GM12891 (cell line): Measurements from ENCODE around the gene OR4B1.
"Not testable (repeated sequence)": the region's sequence is repeated elsewhere in the genome, so short reads cannot be mapped to it uniquely, and the experiment has no call there.

ENCODE experiments used
- DNase-seq: peaks from one replicate; pipeline ENCODE4 v3.0.0; 2011; ENCODE audit warnings: low spot score; ENCODE audit not compliant: insufficient read length
- FAIRE-seq: peaks from 2 replicates; lab custom pipeline; 2011; peaks lifted over from hg19 to GRCh38; lab: Jason Lieb, UNC
- PAX5 ChIP-seq: IDR thresholded peaks from 2 replicates; pipeline ENCODE4 v1.6.1; 2011; ENCODE audit warnings: low read length, moderate library complexity, mild to moderate bottlenecking; ENCODE audit not compliant: insufficient read depth, severe bottlenecking
- POLR2A ChIP-seq: IDR thresholded peaks from 2 replicates; pipeline ENCODE4 v1.6.1; 2011; ENCODE audit warnings: low read depth, low read length, control low read depth
- POLR2AphosphoS5 ChIP-seq: IDR thresholded peaks from 2 replicates; pipeline ENCODE4 v1.6.1; 2011; ENCODE audit warnings: low read depth, low read length, control low read depth
- POU2F2 ChIP-seq: IDR thresholded peaks from 2 replicates; pipeline ENCODE4 v1.6.1; 2011; ENCODE audit warnings: low read depth, mild to moderate bottlenecking, control low read depth, low read length, moderate library complexity
- SPI1 ChIP-seq: IDR thresholded peaks from 2 replicates; pipeline ENCODE4 v1.6.1; 2011; ENCODE audit warnings: low read depth, low read length, control low read depth
- TAF1 ChIP-seq: IDR thresholded peaks from 2 replicates; pipeline ENCODE4 v1.6.1; 2011; ENCODE audit warnings: low read depth, low read length, control low read depth

OR4B1 gene

DNA sequence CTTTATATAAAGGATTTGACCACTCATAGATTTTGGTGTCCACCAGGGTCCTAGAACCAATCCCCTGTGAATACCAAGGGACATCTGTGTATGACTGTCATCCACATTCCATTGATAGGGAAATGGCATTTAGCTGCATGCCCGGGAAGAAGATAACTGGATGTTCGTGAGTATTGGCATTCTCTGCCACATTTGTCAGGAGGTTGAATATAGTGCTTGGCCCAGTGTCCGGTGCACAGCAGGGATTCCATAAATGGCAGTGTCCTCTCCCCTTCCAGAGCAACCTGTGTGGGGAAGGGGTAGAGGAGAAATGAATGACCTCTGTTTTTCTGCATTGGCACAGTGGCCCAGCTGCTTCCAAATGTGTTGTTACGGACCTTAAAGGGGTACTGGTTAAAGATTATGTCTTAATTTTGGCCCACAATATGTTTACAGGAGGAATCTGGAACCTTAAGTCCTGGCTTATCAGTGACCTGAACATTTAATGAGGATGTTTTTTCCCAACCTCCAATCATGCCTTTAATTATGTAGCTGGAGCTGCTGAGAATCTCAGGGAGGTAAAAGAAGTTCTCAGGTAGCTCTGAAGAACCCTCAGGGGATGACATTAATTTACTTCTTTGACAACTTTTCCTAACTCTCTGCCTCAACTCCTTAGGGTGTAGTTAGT is 33.6 kb upstream of the OR4B1 start:
- DNase-seq (no peak), FAIRE-seq (no peak)
- no peak for TF ChIP-seq SPI1
- TF ChIP-seq PAX5 = no peak
- no peak for TF ChIP-seq POLR2A
- TF ChIP-seq TAF1 = no peak
- TF ChIP-seq POLR2AphosphoS5 = no peak
- no peak for TF ChIP-seq POU2F2

DNA sequence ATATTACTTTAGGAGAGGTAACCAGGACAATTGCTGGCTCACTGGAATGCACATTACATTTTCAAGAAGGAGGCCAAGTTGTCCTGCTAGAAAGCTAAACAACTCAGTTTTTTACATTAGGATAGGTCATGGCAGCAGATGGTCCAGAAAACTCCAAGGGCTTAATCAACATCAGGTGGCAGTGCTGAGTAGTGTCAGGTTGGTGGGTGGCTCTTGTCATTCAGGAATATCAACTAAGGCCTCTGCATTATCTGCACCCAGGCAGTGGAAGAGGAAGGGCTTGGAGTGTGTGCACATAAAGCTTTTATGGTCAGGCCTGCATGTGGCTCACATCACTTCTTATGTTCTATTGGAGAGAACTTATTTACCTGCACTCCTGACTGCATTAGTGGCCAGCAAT is 32.2 kb upstream of the OR4B1 start:
- TF ChIP-seq POLR2AphosphoS5 (no peak), POU2F2 (no peak), TAF1 (no peak), POLR2A (no peak), SPI1 (no peak), PAX5 (no peak)
- DNase-seq = no peak
- FAIRE-seq = no peak

DNA sequence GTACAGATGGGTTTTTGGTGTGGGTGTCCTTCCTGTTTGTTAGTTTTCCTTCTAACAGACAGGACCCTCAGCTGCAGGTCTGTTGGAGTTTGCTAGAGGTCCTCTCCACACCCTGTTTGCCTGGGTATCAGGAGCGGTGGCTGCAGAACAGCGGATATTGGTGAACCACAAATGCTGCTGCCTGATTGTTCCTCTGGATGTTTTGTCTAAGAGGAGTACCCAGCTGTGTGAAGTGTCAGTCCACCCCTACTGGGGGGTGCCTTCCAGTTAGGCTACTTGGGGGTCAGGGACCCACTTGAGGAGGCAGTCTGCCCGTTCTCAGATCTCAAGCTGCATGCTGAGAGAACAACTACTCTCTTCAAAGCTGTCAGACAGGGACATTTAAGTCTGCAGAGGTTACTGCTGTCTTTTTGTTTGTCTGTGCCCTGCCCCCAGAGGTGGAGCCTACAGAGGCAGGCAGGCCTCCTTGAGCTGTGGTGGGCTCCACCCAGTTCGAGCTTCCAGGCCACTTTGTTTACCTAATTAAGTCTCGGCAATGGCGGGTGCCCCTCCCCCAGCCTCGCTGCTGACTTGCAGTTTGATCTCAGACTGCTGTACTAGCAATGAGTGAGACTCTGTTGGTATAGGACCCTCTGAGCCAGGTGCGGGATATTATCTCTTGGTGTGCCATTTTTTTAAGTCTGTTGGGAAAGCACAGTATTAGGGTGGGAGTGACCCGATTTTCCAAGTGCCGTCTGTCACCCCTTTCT is 25.5 kb upstream of the OR4B1 start:
- not testable (repeated sequence) for FAIRE-seq, DNase-seq

DNA sequence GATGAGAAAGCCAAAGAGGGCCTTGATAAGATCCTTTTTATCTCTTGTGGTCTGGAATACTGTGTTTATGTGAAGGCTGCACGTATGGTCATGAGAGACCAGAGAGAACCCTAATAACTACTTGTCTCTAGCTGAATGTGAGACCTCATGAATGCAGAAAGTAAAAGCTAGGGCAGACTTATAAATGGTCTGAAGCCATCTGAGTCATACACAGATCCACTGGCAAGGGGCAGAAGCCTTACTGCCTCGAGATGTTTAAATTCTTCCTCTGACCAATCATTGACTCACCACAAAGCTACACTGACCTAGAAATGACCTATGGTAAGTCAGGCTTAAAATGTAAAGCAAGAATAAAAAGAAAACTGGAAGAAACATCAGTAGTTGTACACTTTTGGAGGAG is 22.7 kb upstream of the OR4B1 start:
- FAIRE-seq (no peak), DNase-seq (no peak)
- no peak for TF ChIP-seq PAX5
- no peak for TF ChIP-seq TAF1

DNA sequence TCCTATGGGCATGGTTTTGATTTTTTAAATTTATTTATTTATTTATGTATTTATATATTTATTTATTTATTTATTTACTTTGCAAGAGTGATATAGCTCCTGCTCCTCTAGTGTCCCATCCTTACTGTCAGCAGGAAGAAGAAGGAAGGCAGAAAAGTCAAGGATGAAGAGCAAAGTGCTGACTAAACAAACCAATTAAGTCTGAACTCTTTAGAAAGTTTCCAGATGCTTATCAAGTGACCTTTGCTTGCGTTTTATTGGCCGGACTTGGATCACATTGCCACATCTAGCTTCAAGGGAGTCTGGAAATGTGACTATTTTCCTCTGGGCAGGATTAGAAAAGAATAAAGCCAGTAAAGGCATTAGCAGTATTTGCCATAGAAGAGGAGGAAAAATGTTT is 8.7 kb upstream of the OR4B1 start:
- no peak for DNase-seq
- FAIRE-seq = no peak
- no peak for TF ChIP-seq POLR2AphosphoS5

DNA sequence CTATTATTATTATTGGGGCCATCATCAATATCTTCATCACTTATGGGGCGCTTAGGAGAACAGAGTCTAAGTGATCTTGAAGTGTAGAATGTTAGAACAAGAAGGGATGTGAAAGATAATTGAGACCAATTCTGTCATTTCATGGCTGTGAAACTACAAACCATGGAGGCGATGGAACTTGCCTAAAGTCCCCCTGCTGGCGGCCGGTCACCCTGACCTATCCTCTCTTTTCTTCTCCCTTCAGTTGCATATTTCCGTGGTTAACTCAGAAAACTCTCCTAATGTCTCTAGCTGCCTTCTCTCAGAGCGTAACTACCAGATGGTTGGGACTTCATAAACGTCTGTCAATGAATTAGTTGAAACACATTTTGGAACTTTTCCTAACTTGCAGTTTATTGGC is 6.6 kb upstream of the OR4B1 start:
- no peak for FAIRE-seq
- DNase-seq = no peak
- TF ChIP-seq POLR2A (no peak), PAX5 (no peak)

DNA sequence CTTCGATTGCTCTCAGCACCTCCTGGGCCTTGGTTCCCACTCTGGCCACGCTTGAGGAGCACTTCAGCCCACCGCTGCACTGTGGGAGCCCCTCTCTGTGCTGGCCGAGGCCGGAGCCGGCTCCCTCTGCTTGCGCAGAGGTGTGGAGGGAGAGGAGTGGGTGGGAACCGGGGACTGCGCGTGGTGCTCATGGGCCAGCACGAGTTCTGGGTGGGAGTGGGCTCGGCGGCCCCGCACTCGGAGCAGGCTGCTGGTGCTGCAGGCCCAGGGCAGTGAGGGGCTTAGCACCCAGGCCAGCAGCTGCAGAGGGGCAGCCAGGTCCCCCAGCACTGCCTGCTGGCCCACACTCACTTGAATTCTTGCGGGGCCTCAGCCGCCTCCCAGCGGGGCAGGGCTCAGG is 12.2 kb downstream of the OR4B1 start:
- TF ChIP-seq POU2F2 = no peak
- TF ChIP-seq SPI1 = no peak
- no peak for TF ChIP-seq PAX5
- TF ChIP-seq POLR2A = no peak
- TF ChIP-seq POLR2AphosphoS5 = no peak
- no peak for TF ChIP-seq TAF1
- no peak for FAIRE-seq
- DNase-seq = no peak

DNA sequence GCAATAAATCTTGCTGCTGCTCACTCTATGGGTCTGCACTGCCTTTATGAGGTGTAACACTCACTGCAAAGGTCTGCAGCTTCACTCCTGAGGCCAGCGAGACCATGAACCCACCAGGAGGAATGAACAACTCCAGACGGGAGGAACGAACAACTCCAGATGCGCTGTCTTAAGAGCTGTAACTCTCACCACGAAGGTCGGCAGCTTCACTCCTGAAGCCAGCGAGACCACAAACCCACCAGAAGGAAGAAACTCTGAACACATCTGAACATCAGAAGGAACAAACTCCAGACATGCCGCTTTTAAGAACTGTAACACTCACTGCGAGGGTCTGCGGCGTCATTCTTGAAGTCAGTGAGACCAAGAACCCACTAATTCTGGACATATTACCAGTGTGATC is 13.4 kb downstream of the OR4B1 start:
- not testable (repeated sequence) for DNase-seq, FAIRE-seq

DNA sequence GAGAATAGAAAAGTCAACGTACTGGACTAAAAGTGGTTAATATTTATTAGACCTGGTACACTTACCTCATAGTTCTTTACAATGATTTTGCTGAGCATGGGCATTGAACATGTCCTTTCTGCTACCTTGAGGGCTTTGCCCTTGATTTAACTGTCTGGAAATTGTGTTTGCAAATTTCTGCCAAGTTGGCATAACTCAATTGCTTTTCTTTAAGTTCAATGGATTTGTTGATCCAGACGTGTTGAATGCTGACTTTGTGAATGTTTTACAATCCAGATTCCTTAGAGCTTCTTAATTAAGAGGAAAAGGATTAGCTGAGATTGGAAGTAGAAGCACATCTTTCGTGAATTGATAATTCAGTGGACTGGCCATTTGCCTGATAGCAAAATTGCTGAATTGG is 21.1 kb downstream of the OR4B1 start:
- FAIRE-seq = no peak
- no peak for DNase-seq
- no peak for TF ChIP-seq PAX5
- no peak for TF ChIP-seq POLR2A
- TF ChIP-seq SPI1 = no peak
- no peak for TF ChIP-seq POU2F2
- TF ChIP-seq POLR2AphosphoS5 = no peak
- no peak for TF ChIP-seq TAF1

DNA sequence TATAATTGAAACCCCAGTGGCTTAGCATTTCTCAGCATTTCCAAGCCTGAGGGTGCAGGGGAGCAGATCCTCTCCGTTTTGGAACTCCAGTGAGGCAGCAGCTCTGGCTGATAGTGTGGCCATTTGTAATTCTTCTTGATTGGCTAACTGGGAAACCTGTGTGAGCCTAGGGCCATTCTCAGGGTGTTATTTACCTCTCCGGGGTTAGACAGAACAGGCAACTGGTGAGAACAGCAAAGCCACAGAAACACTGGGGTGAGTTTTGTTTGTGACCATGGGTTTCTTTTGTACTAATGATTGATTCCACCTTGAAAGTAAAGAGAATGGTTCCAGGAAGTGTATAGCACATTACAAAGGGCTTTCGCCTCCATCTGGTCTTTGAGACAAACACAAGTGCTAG is 25.9 kb downstream of the OR4B1 start:
- DNase-seq = no peak
- TF ChIP-seq POLR2AphosphoS5 = no peak
- no peak for TF ChIP-seq SPI1
- TF ChIP-seq POU2F2 = no peak
- no peak for TF ChIP-seq TAF1
- TF ChIP-seq PAX5 = no peak
- TF ChIP-seq POLR2A = no peak
- no peak for FAIRE-seq

DNA sequence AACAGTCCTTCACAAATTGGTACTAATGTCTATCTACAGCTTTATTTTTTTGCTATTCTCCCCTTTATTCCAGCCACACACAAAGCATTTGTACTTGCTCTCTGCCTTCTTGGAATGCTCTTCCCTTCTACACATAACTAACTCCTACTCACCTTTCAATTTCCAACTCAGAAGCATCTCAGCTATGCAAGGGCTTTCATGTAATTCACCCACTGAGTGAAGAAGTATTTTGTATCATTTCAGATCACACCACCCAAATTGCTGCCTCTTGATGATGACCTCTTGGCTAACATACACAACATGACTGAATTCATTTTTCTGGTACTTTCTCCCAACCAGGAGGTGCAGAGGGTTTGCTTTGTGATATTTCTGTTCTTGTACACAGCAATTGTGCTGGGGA is 28.2 kb downstream of the OR4B1 start, which contains the start of gene OR4X2:
Gene OR4X2 (plus strand): TSS at position 301 of the 400 bp plus-strand sequence. CDS start 0 bp downstream, at position 301.
- DNase-seq = no peak
- TF ChIP-seq POLR2A = no peak
- TF ChIP-seq POLR2AphosphoS5 = no peak
- no peak for TF ChIP-seq POU2F2
- no peak for TF ChIP-seq SPI1
- no peak for TF ChIP-seq PAX5
- TF ChIP-seq TAF1 = no peak
- no peak for FAIRE-seq
